Fibroblast of peridontal ligament (primary cell): ENCODE measurements around the gene TEDC1.
A peak's percentile ranks its signal among the peaks of the same experiment; 100 is the strongest.

Source experiments
- DNase-seq: peaks from one replicate; pipeline ENCODE4 v3.0.0-alpha.2; 2010; ENCODE audit errors: extremely low read depth

Gene TEDC1

GRCh38 chr14:105525326-105525725 lies 34.3 kb downstream of the TEDC1 start:
- DNase-seq = no peak

- DNase-seq = no peak
Measured at GRCh38 chr14:105525861-105526775, 35.1 kb downstream of the TEDC1 start, which contains the start of gene TMEM121. TSS of gene TMEM121 (plus strand) at chr14:105526583. CDS start at chr14:105528835, 2,252 bp downstream.

- no peak for DNase-seq
Measured at GRCh38 chr14:105526776-105527380, 35.8 kb downstream of the TEDC1 start.

- DNase-seq = no peak
Measured at GRCh38 chr14:105527381-105527825, 36.4 kb downstream of the TEDC1 start.

- DNase-seq = peak; percentile 56
Measured at GRCh38 chr14:105527826-105528585, 37.0 kb downstream of the TEDC1 start.

- no peak for DNase-seq
Measured at GRCh38 chr14:105528586-105529318, 37.7 kb downstream of the TEDC1 start.

GRCh38 chr14:105529319-105529568 lies 38.2 kb downstream of the TEDC1 start:
- DNase-seq = no peak

GRCh38 chr14:105529569-105530284 lies 38.7 kb downstream of the TEDC1 start:
- DNase-seq = no peak

GRCh38 chr14:105530285-105531087 lies 39.4 kb downstream of the TEDC1 start:
- no peak for DNase-seq

GRCh38 chr14:105531088-105531893 lies 40.2 kb downstream of the TEDC1 start:
- DNase-seq = no peak

- DNase-seq = no peak
Measured at GRCh38 chr14:105531894-105532623, 41.0 kb downstream of the TEDC1 start.

- DNase-seq = peak; percentile 4
Measured at GRCh38 chr14:105532735-105533141, 41.7 kb downstream of the TEDC1 start.

GRCh38 chr14:105533391-105533790 lies 42.3 kb downstream of the TEDC1 start:
- DNase-seq = no peak

- no peak for DNase-seq
Measured at GRCh38 chr14:105533811-105534498, 42.9 kb downstream of the TEDC1 start.

GRCh38 chr14:105534586-105534985 lies 43.5 kb downstream of the TEDC1 start:
- no peak for DNase-seq

- DNase-seq = no peak
Measured at GRCh38 chr14:105536051-105536450, 45.0 kb downstream of the TEDC1 start.

GRCh38 chr14:105536691-105537579 lies 45.9 kb downstream of the TEDC1 start:
- no peak for DNase-seq
